Measurements from ENCODE around the gene TMC2.

The TMC2 gene

DNA sequence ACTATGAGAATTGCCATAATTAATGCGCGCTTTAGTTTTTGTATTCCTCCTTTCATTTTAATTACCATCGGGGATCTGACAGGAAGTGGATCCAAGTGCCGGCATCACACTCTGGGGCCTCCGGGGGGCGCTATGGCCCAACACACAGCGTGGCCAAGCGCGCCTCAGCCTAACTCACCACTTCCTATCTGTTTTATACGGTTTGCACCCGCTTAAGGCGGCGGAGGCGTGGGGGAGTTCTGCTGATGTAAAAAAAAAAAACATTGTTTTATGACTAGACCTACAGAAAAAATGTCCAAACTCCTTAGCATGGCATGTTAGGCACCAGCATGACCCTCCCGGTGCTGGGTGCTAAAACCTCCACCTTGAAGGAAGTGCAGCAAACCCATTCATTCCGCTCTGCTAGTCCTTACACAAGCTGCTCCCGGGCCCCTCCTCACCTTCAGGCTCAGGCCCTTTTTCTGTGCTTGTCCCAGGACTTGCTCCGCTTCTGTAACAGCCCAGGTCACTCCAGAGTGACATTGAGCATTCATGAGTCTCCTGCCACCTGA lies 151.7 kb downstream of the TMC2 start:
- peaks cover 4% of the 10 kb centered on the region for H3K4me1 ChIP-seq (ENCODE audit: control insufficient read depth, insufficient read depth, low read length)
- no peaks in the 10 kb centered on the region for H3K36me3 ChIP-seq (ENCODE audit: control insufficient read depth, insufficient read depth, low read length)
- no peaks in the 10 kb centered on the region for H3K9me3 ChIP-seq (ENCODE audit: control insufficient read depth, insufficient read depth, low read length)
- peaks cover 53% of the 10 kb centered on the region for H3K27me3 ChIP-seq (ENCODE audit: control insufficient read depth, insufficient read depth, low read length)
- H3K9ac ChIP-seq (ENCODE audit: low read depth, low read length): no peak overlapping the region
- H3K4me3 ChIP-seq (ENCODE audit: low read depth, low read length): peak overlapping the region; percentile 43

GRCh38 chr20:2690213-2690612 lies 153.8 kb downstream of the TMC2 start:
- peaks cover 71% of the 10 kb centered on the region for H3K27me3 ChIP-seq (ENCODE audit: control insufficient read depth, insufficient read depth, low read length)
- peaks cover 4% of the 10 kb centered on the region for H3K4me1 ChIP-seq (ENCODE audit: control insufficient read depth, insufficient read depth, low read length)
- H3K9me3 ChIP-seq (ENCODE audit: control insufficient read depth, insufficient read depth, low read length): no peaks in the 10 kb centered on the region
- H3K9ac ChIP-seq (ENCODE audit: low read depth, low read length): no peak overlapping the region
- H3K36me3 ChIP-seq (ENCODE audit: control insufficient read depth, insufficient read depth, low read length): no peaks in the 10 kb centered on the region
- no peak overlapping the region for H3K4me3 ChIP-seq (ENCODE audit: low read depth, low read length)

DNA sequence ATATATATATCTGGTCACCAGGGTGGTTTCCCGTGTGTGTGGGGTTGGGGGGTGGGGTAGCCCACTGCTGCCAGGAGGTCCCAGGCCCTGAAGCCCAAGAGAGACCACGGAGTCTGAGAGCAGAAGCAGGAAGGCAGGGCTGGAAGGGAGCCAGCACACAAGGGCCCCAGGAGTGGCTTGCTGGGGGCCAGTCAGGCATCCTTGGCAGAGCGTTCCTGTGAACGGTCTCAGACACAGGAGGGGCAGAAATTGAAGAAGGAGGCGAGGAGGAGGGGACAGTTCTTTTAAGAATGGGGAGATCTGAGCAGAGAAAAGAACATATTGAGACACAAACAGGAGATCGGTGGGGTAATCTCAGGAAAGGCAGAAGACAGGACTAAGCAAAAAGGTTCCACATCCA lies 154.3 kb downstream of the TMC2 start:
- Histone ChIP-seq H3K36me3 (ENCODE audit: control insufficient read depth, insufficient read depth, low read length) (no peaks in the 10 kb centered on the region), H3K4me1 (ENCODE audit: control insufficient read depth, insufficient read depth, low read length) (peaks cover 4% of the 10 kb centered on the region), H3K9me3 (ENCODE audit: control insufficient read depth, insufficient read depth, low read length) (no peaks in the 10 kb centered on the region), H3K27me3 (ENCODE audit: control insufficient read depth, insufficient read depth, low read length) (peaks cover 73% of the 10 kb centered on the region), H3K9ac (ENCODE audit: low read depth, low read length) (no peak overlapping the region), H3K4me3 (ENCODE audit: low read depth, low read length) (no peak overlapping the region)

- H3K9ac ChIP-seq (ENCODE audit: low read depth, low read length): no peak overlapping the region
- peaks cover 73% of the 10 kb centered on the region for H3K27me3 ChIP-seq (ENCODE audit: control insufficient read depth, insufficient read depth, low read length)
- peaks cover 4% of the 10 kb centered on the region for H3K4me1 ChIP-seq (ENCODE audit: control insufficient read depth, insufficient read depth, low read length)
- no peak overlapping the region for H3K4me3 ChIP-seq (ENCODE audit: low read depth, low read length)
- no peaks in the 10 kb centered on the region for H3K9me3 ChIP-seq (ENCODE audit: control insufficient read depth, insufficient read depth, low read length)
- no peaks in the 10 kb centered on the region for H3K36me3 ChIP-seq (ENCODE audit: control insufficient read depth, insufficient read depth, low read length)
Measured at GRCh38 chr20:2691127-2691526, 154.8 kb downstream of the TMC2 start.

Data from iPS-15b (cell line).